Measurements from ENCODE around the gene CTXN1.

Gene CTXN1

DNA sequence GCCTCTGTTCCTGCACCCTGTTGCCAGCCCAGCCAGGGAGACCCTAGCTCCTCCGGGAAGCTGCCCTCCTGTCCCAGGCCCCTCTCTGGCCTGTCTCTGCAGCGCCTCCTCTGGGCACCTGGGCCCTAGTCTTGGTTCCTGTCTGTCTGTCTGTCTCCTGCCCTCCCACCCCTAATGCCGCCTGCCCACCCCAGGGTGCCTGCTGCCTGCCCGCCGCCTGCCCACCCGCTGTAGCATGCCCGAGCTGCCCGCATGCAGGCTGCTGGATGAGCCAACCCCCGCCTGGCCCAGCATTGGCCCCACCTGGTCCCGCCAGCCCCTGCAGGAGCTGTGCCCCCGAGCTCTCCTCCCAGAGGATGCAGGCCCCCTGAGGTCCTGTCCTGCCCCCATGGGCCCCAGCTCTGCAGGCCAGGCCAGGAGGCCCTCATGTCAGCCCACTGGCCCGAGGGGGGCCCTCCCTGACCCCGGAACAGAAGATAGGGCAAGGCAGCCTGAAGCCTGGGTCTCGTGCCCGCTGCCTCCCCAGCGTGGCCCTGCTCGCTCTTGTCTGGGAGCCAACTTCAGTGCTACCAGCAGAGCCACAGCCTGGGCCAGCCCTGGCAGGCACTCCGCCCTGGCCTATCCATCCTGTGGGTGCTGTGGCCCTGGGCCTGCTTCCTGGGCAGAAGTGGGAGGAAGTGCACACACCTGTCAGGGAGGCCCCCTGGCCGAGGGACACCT is 17.0 kb downstream of the CTXN1 start:
- no peak for DNase-seq
- H3K18ac ChIP-seq (ENCODE audit: low read depth in 1 of 2, low read length in 2 of 2): no peak overlapping the region
- H4K8ac ChIP-seq (ENCODE audit: low read length): peak overlapping the region; percentile 12
- H2BK120ac ChIP-seq (ENCODE audit: low read depth, low read length): no peak overlapping the region
- H3K23ac ChIP-seq (ENCODE audit: low read length in 2 of 2): no peak overlapping the region
- H2BK12ac ChIP-seq (ENCODE audit: low read length in 2 of 2): no peak overlapping the region
- no peak overlapping the region for H2BK5ac ChIP-seq (ENCODE audit: low read depth, low read length, poor library complexity, severe bottlenecking)
- H3K4me2 ChIP-seq (ENCODE audit: low read length, poor library complexity, severe bottlenecking): no peak overlapping the region
- 94% methylated on average over 19 of the region's 19 CpGs for WGBS
- H3K4ac ChIP-seq (ENCODE audit: low read depth in 1 of 2, low read length in 2 of 2): no peak overlapping the region
- H2AK5ac ChIP-seq (ENCODE audit: low read length, severe bottlenecking): no peak overlapping the region
- no peak overlapping the region for H3K27ac ChIP-seq (ENCODE audit: low read length, poor library complexity, severe bottlenecking)
- peaks cover 38 to 81% of the 10 kb centered on the region in 2 experiments for H3K36me3 ChIP-seq (ENCODE audit: control insufficient read depth in 1 of 2, insufficient read depth in 2 of 2, low read depth in 1 of 2, low read length in 2 of 2)
- H2BK15ac ChIP-seq (ENCODE audit: low read depth, poor library complexity, severe bottlenecking): no peak overlapping the region
- H2AFZ ChIP-seq (ENCODE audit: low read depth, low read length): no peak overlapping the region
- peak overlapping the region; percentile 48 for H4K91ac ChIP-seq (ENCODE audit: low read length)
- no peak overlapping the region for H3K14ac ChIP-seq (ENCODE audit: low read length in 2 of 2)
- no peak overlapping the region for H3K9ac ChIP-seq (ENCODE audit: low read length)
- H3K4me3 ChIP-seq (ENCODE audit: insufficient read depth in 1 of 2, low read depth in 1 of 2, low read length in 2 of 2): no peak overlapping the region
- H3K9me3 ChIP-seq (ENCODE audit: control insufficient read depth, low read length): no peaks in the 10 kb centered on the region
- H3K4me1 ChIP-seq (ENCODE audit: control insufficient read depth, insufficient read depth, low read depth, low read length): peaks cover 34% of the 10 kb centered on the region
- H3K27me3 ChIP-seq (ENCODE audit: control insufficient read depth in 1 of 2, insufficient read depth in 1 of 2, low read length in 2 of 2): no peaks in the 10 kb centered on the region
- peaks cover 46% of the 10 kb centered on the region for H3K79me1 ChIP-seq (replicated peaks; ENCODE audit: low read length, poor library complexity, severe bottlenecking)

DNA sequence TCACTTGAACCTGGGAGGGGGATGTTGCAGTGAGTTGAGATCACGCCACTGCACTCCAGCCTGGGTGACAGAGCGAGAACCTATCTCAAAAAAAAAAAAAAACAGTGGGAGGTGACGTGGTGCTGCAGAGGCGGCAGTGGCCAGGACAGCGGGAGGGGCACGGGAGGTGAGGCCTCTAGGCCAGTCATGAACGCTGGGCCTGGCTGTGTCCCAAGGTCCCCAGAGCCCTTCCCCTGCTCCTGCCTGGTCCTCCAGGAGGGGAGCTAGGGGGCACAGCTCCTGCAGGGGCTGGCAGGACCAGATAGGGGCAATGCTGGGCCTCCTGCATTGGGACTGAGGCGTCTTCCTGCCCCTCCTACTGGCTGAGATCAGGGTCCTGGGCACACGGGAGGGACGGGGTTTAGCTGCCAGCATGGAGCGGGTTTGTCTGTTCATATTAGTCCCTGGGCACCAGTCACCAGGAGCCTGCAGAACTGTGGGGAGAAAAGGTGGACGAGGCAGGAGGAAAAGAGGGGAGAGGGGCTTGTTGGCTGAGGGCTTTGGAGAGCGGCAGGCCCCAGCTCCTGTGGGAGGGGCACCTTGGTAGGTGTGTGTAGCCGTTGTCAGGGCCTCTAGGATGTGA is 17.7 kb downstream of the CTXN1 start:
- no peak for DNase-seq
- Histone ChIP-seq H3K79me1 (replicated peaks; ENCODE audit: low read length, poor library complexity, severe bottlenecking) (peaks cover 46% of the 10 kb centered on the region), H4K91ac (ENCODE audit: low read length) (no peak overlapping the region), H2BK12ac (ENCODE audit: low read length in 2 of 2) (no peak overlapping the region), H3K14ac (ENCODE audit: low read length in 2 of 2) (no peak overlapping the region), H4K8ac (ENCODE audit: low read length) (peak overlapping the region; percentile 12), H2AFZ (ENCODE audit: low read depth, low read length) (no peak overlapping the region), H3K9me3 (ENCODE audit: control insufficient read depth, low read length) (no peaks in the 10 kb centered on the region), H3K4me1 (ENCODE audit: control insufficient read depth, insufficient read depth, low read depth, low read length) (peaks cover 34% of the 10 kb centered on the region), H3K4ac (ENCODE audit: low read depth in 1 of 2, low read length in 2 of 2) (no peak overlapping the region), H2BK120ac (ENCODE audit: low read depth, low read length) (no peak overlapping the region), H3K9ac (ENCODE audit: low read length) (no peak overlapping the region), H3K36me3 (ENCODE audit: control insufficient read depth in 1 of 2, insufficient read depth in 2 of 2, low read depth in 1 of 2, low read length in 2 of 2) (peaks cover 36 to 75% of the 10 kb centered on the region in 2 experiments), H3K18ac (ENCODE audit: low read depth in 1 of 2, low read length in 2 of 2) (no peak overlapping the region), H3K4me3 (ENCODE audit: insufficient read depth in 1 of 2, low read depth in 1 of 2, low read length in 2 of 2) (no peak overlapping the region), H3K27me3 (ENCODE audit: control insufficient read depth in 1 of 2, insufficient read depth in 1 of 2, low read length in 2 of 2) (no peaks in the 10 kb centered on the region), H2BK5ac (ENCODE audit: low read depth, low read length, poor library complexity, severe bottlenecking) (no peak overlapping the region), H3K4me2 (ENCODE audit: low read length, poor library complexity, severe bottlenecking) (no peak overlapping the region), H3K27ac (ENCODE audit: low read length, poor library complexity, severe bottlenecking) (no peak overlapping the region), H3K23ac (ENCODE audit: low read length in 2 of 2) (no peak overlapping the region), H2BK15ac (ENCODE audit: low read depth, poor library complexity, severe bottlenecking) (no peak overlapping the region), H2AK5ac (ENCODE audit: low read length, severe bottlenecking) (no peak overlapping the region)
- 88% methylated on average over 14 of the region's 14 CpGs for WGBS

DNA sequence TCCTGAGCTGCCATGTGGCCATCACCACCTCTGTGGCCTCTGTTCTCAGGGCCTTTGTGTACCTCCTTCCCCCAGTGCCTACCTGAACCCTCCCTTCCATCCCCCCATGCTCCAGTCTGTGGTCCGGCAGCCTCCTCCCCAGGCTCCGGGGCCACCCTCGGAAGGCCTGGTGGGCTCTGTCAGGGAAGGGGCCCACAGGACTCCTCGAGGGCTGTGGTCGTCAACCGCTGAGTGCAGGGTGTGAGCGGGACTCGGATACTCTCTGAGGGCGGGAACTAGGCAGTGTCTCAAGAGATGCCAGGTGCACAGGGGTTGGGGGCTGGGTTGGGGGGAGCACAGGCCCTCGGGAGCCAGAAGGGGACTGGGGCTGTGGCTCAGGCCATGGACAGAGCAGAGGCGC is 18.4 kb downstream of the CTXN1 start:
- Histone ChIP-seq H2BK120ac (ENCODE audit: low read depth, low read length) (no peak overlapping the region), H2BK15ac (ENCODE audit: low read depth, poor library complexity, severe bottlenecking) (no peak overlapping the region), H3K4me2 (ENCODE audit: low read length, poor library complexity, severe bottlenecking) (no peak overlapping the region), H2AFZ (ENCODE audit: low read depth, low read length) (no peak overlapping the region), H3K4me1 (ENCODE audit: control insufficient read depth, insufficient read depth, low read depth, low read length) (peaks cover 41% of the 10 kb centered on the region), H3K27ac (ENCODE audit: low read length, poor library complexity, severe bottlenecking) (no peak overlapping the region), H3K9ac (ENCODE audit: low read length) (no peak overlapping the region), H4K8ac (ENCODE audit: low read length) (peak overlapping the region; percentile 43), H3K27me3 (ENCODE audit: control insufficient read depth in 1 of 2, insufficient read depth in 1 of 2, low read length in 2 of 2) (no peaks in the 10 kb centered on the region), H2BK5ac (ENCODE audit: low read depth, low read length, poor library complexity, severe bottlenecking) (no peak overlapping the region), H3K14ac (ENCODE audit: low read length in 2 of 2) (no peak overlapping the region), H3K36me3 (ENCODE audit: control insufficient read depth in 1 of 2, insufficient read depth in 2 of 2, low read depth in 1 of 2, low read length in 2 of 2) (peaks cover 32 to 68% of the 10 kb centered on the region in 2 experiments), H3K23ac (ENCODE audit: low read length in 2 of 2) (no peak overlapping the region), H3K79me1 (replicated peaks; ENCODE audit: low read length, poor library complexity, severe bottlenecking) (peaks cover 51% of the 10 kb centered on the region), H3K9me3 (ENCODE audit: control insufficient read depth, low read length) (no peaks in the 10 kb centered on the region), H4K91ac (ENCODE audit: low read length) (no peak overlapping the region), H3K4me3 (ENCODE audit: insufficient read depth in 1 of 2, low read depth in 1 of 2, low read length in 2 of 2) (peak overlapping the region in 1 of 2 experiments; percentile 15), H3K18ac (ENCODE audit: low read depth in 1 of 2, low read length in 2 of 2) (no peak overlapping the region), H2BK12ac (ENCODE audit: low read length in 2 of 2) (no peak overlapping the region), H2AK5ac (ENCODE audit: low read length, severe bottlenecking) (no peak overlapping the region), H3K4ac (ENCODE audit: low read depth in 1 of 2, low read length in 2 of 2) (no peak overlapping the region)
- WGBS: 96% methylated on average over 11 of the region's 11 CpGs
- DNase-seq: no peak

DNA sequence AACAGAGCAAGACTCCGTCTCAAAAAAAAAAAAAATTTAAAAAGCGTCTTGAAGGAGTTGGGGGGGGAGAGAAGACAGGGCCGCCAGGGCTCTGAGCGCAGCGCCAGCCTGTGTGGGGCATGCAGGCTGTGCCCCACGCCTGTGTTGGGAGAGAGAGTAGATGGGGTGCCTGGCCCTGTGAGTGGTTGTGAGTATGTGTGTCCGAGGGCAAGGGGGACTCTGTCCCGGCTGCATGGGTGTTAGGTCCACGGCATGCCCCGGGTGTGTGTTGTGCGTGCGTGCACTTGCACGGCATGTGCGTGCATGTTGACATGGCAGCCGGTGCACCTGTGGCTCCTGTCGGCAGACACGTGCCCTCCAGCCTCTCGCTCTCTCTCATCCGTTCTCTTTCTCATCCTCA is 18.8 kb downstream of the CTXN1 start:
- peaks cover 43% of the 10 kb centered on the region for H3K4me1 ChIP-seq (ENCODE audit: control insufficient read depth, insufficient read depth, low read depth, low read length)
- H2BK5ac ChIP-seq (ENCODE audit: low read depth, low read length, poor library complexity, severe bottlenecking): no peak overlapping the region
- H4K8ac ChIP-seq (ENCODE audit: low read length): peak overlapping the region; percentile 43
- H2BK12ac ChIP-seq (ENCODE audit: low read length in 2 of 2): no peak overlapping the region
- no peak overlapping the region for H3K4me2 ChIP-seq (ENCODE audit: low read length, poor library complexity, severe bottlenecking)
- H2BK15ac ChIP-seq (ENCODE audit: low read depth, poor library complexity, severe bottlenecking): no peak overlapping the region
- no peaks in the 10 kb centered on the region for H3K27me3 ChIP-seq (ENCODE audit: control insufficient read depth in 1 of 2, insufficient read depth in 1 of 2, low read length in 2 of 2)
- no peak overlapping the region for H3K18ac ChIP-seq (ENCODE audit: low read depth in 1 of 2, low read length in 2 of 2)
- 98% methylated on average over 18 of the region's 19 CpGs for WGBS
- H3K4me3 ChIP-seq (ENCODE audit: insufficient read depth in 1 of 2, low read depth in 1 of 2, low read length in 2 of 2): peak overlapping the region in 1 of 2 experiments; percentile 15
- DNase-seq: no peak
- no peak overlapping the region for H3K4ac ChIP-seq (ENCODE audit: low read depth in 1 of 2, low read length in 2 of 2)
- H3K36me3 ChIP-seq (ENCODE audit: control insufficient read depth in 1 of 2, insufficient read depth in 2 of 2, low read depth in 1 of 2, low read length in 2 of 2): peaks cover 30 to 64% of the 10 kb centered on the region in 2 experiments
- H2AK5ac ChIP-seq (ENCODE audit: low read length, severe bottlenecking): no peak overlapping the region
- peaks cover 52% of the 10 kb centered on the region for H3K79me1 ChIP-seq (replicated peaks; ENCODE audit: low read length, poor library complexity, severe bottlenecking)
- H3K9ac ChIP-seq (ENCODE audit: low read length): no peak overlapping the region
- no peak overlapping the region for H4K91ac ChIP-seq (ENCODE audit: low read length)
- no peak overlapping the region for H3K27ac ChIP-seq (ENCODE audit: low read length, poor library complexity, severe bottlenecking)
- no peak overlapping the region for H2AFZ ChIP-seq (ENCODE audit: low read depth, low read length)
- H3K23ac ChIP-seq (ENCODE audit: low read length in 2 of 2): no peak overlapping the region
- H3K14ac ChIP-seq (ENCODE audit: low read length in 2 of 2): no peak overlapping the region
- no peaks in the 10 kb centered on the region for H3K9me3 ChIP-seq (ENCODE audit: control insufficient read depth, low read length)
- no peak overlapping the region for H2BK120ac ChIP-seq (ENCODE audit: low read depth, low read length)

Data from mesenchymal stem cell (in vitro differentiated cells and primary cell).